ENCODE data around the gene EFCAB12.

Gene EFCAB12

GRCh38 chr3:129353589-129353941, 74.9 kb downstream of the EFCAB12 start:
- Histone ChIP-seq H3K4me2 (ENCODE audit: low read length) (no peak overlapping the region), H2AFZ (ENCODE audit: low read length) (no peak overlapping the region), H3K27ac (ENCODE audit: low read depth, low read length, poor library complexity, severe bottlenecking) (no peak overlapping the region)

GRCh38 chr3:129352650-129353588, 75.5 kb downstream of the EFCAB12 start:
- no peaks in the 10 kb centered on the region for H4K20me1 ChIP-seq (ENCODE audit: insufficient read depth, low read length)
- H3F3A ChIP-seq (ENCODE audit: insufficient read depth, low read length): no peaks in the 10 kb centered on the region
- H3K4me1 ChIP-seq (ENCODE audit: insufficient read depth, low read length, severe bottlenecking): peaks cover 4% of the 10 kb centered on the region
- no peaks in the 10 kb centered on the region for H3K79me2 ChIP-seq (ENCODE audit: insufficient read depth, low read length)
- no peak overlapping the region for H3K4me3 ChIP-seq (ENCODE audit: low read depth, low read length, poor library complexity, severe bottlenecking)
- H3K27me3 ChIP-seq (ENCODE audit: insufficient read depth, low read length): peaks cover 2% of the 10 kb centered on the region; the same call in 1 of the 2 replicates
- 0 out of 2 replicates have a peak, but pooled peaks cover 3% of the 10 kb centered on the region for H3K9me3 ChIP-seq (ENCODE audit: low read length)
- H3K36me3 ChIP-seq (ENCODE audit: insufficient read depth, low read length): no peaks in the 10 kb centered on the region
- H3K9ac ChIP-seq (ENCODE audit: low read length): no peak overlapping the region
- H3K9me2 ChIP-seq (ENCODE audit: low read depth, low read length): no peaks in the 10 kb centered on the region
- H2AFZ ChIP-seq (ENCODE audit: low read length): no peak overlapping the region
- no peak overlapping the region for H3K4me2 ChIP-seq (ENCODE audit: low read length)
- H3K27ac ChIP-seq (ENCODE audit: low read depth, low read length, poor library complexity, severe bottlenecking): no peak overlapping the region
- TF ChIP-seq EZH2 (IDR thresholded peaks at IDR 0.05; ENCODE audit: borderline replicate concordance, low read length): no peak
- TF ChIP-seq CTCF (IDR thresholded peaks at IDR 0.05; ENCODE audit: low read length): no peak

More at GRCh38 chr3:129353589-129353941, 74.9 kb downstream of the EFCAB12 start:
- H3K36me3 ChIP-seq (ENCODE audit: insufficient read depth, low read length): no peaks in the 10 kb centered on the region
- TF ChIP-seq CTCF (IDR thresholded peaks at IDR 0.05; ENCODE audit: low read length): no peak
- no peak for TF ChIP-seq EZH2 (IDR thresholded peaks at IDR 0.05; ENCODE audit: borderline replicate concordance, low read length)
- H3K4me3 ChIP-seq (ENCODE audit: low read depth, low read length, poor library complexity, severe bottlenecking): no peak overlapping the region
- no peak overlapping the region for H3K9ac ChIP-seq (ENCODE audit: low read length)
- H3K9me3 ChIP-seq (ENCODE audit: low read length): 0 out of 2 replicates have a peak, but pooled peaks cover 3% of the 10 kb centered on the region
- no peaks in the 10 kb centered on the region for H3K79me2 ChIP-seq (ENCODE audit: insufficient read depth, low read length)
- H3K9me2 ChIP-seq (ENCODE audit: low read depth, low read length): no peaks in the 10 kb centered on the region
- no peaks in the 10 kb centered on the region for H4K20me1 ChIP-seq (ENCODE audit: insufficient read depth, low read length)
- H3K4me1 ChIP-seq (ENCODE audit: insufficient read depth, low read length, severe bottlenecking): peaks cover 4% of the 10 kb centered on the region
- no peaks in the 10 kb centered on the region; the same call in 1 of the 2 replicates for H3K27me3 ChIP-seq (ENCODE audit: insufficient read depth, low read length)
- no peaks in the 10 kb centered on the region for H3F3A ChIP-seq (ENCODE audit: insufficient read depth, low read length)

GRCh38 chr3:129352045-129352444, 76.4 kb downstream of the EFCAB12 start:
- Histone ChIP-seq H2AFZ (ENCODE audit: low read length) (no peak overlapping the region), H3K4me3 (ENCODE audit: low read depth, low read length, poor library complexity, severe bottlenecking) (no peak overlapping the region), H3F3A (ENCODE audit: insufficient read depth, low read length) (no peaks in the 10 kb centered on the region), H4K20me1 (ENCODE audit: insufficient read depth, low read length) (no peaks in the 10 kb centered on the region), H3K27me3 (ENCODE audit: insufficient read depth, low read length) (peaks cover 7% of the 10 kb centered on the region; the same call in 1 of the 2 replicates), H3K79me2 (ENCODE audit: insufficient read depth, low read length) (no peaks in the 10 kb centered on the region), H3K27ac (ENCODE audit: low read depth, low read length, poor library complexity, severe bottlenecking) (no peak overlapping the region), H3K36me3 (ENCODE audit: insufficient read depth, low read length) (no peaks in the 10 kb centered on the region), H3K4me2 (ENCODE audit: low read length) (no peak overlapping the region), H3K4me1 (ENCODE audit: insufficient read depth, low read length, severe bottlenecking) (peaks cover 4% of the 10 kb centered on the region), H3K9ac (ENCODE audit: low read length) (no peak overlapping the region), H3K9me3 (ENCODE audit: low read length) (0 out of 2 replicates have a peak, but pooled peaks cover 3% of the 10 kb centered on the region), H3K9me2 (ENCODE audit: low read depth, low read length) (no peaks in the 10 kb centered on the region)
- TF ChIP-seq CTCF (IDR thresholded peaks at IDR 0.05; ENCODE audit: low read length): peak; percentile 38; the same call in 1 of the 2 replicates
- no peak for TF ChIP-seq EZH2 (IDR thresholded peaks at IDR 0.05; ENCODE audit: borderline replicate concordance, low read length)
